NCI-H1092 (cell line): ENCODE measurements around the gene RUVBL1.

ENCODE experiments used
- DNase-seq: peaks from one replicate; lab custom pipeline; 2025; lab: John Stamatoyannopoulos, UW

Gene RUVBL1

GRCh38 chr3:128083396-128083795 lies 40.2 kb downstream of the RUVBL1 start:
- no peak for DNase-seq

- DNase-seq: no peak
Measured at GRCh38 chr3:128082546-128082945, 41.1 kb downstream of the RUVBL1 start.

GRCh38 chr3:128081846-128082245 lies 41.8 kb downstream of the RUVBL1 start:
- DNase-seq: no peak

- DNase-seq: no peak
Measured at GRCh38 chr3:128081226-128081625, 42.4 kb downstream of the RUVBL1 start.

- no peak for DNase-seq
Measured at GRCh38 chr3:128080323-128081080, 43.1 kb downstream of the RUVBL1 start.

GRCh38 chr3:128079823-128080222 lies 43.8 kb downstream of the RUVBL1 start:
- no peak for DNase-seq

GRCh38 chr3:128078875-128079274 lies 44.7 kb downstream of the RUVBL1 start:
- DNase-seq: no peak

- no peak for DNase-seq
Measured at GRCh38 chr3:128078322-128078721, 45.3 kb downstream of the RUVBL1 start.

GRCh38 chr3:128077665-128078064 lies 45.9 kb downstream of the RUVBL1 start:
- DNase-seq: no peak

- DNase-seq: no peak
Measured at GRCh38 chr3:128077202-128077624, 46.4 kb downstream of the RUVBL1 start.

- DNase-seq: no peak
Measured at GRCh38 chr3:128076483-128077201, 47.0 kb downstream of the RUVBL1 start.

- peak; percentile 82 for DNase-seq
Measured at GRCh38 chr3:128075522-128076482, 47.8 kb downstream of the RUVBL1 start.

GRCh38 chr3:128074851-128075521 lies 48.6 kb downstream of the RUVBL1 start:
- no peak for DNase-seq

GRCh38 chr3:128073807-128074206 lies 49.8 kb downstream of the RUVBL1 start:
- DNase-seq: no peak

GRCh38 chr3:128073185-128073725 lies 50.4 kb downstream of the RUVBL1 start:
- DNase-seq: no peak

GRCh38 chr3:128072454-128073184 lies 51.0 kb downstream of the RUVBL1 start:
- DNase-seq: no peak

GRCh38 chr3:128071771-128072453 lies 51.7 kb downstream of the RUVBL1 start:
- no peak for DNase-seq

GRCh38 chr3:128070898-128071591 lies 52.6 kb downstream of the RUVBL1 start:
- DNase-seq: no peak

- no peak for DNase-seq
Measured at GRCh38 chr3:128069271-128069670, 54.3 kb downstream of the RUVBL1 start.
